Testis (tissue), 3 donors: Measurements from ENCODE around the gene KPTN. TPM values are rescaled to one million over a fixed set of nuclear protein-coding genes. Genes with fewer than 3 reads are reported as not detected.
A peak's percentile ranks its signal among the peaks of the same experiment; 100 is the strongest.

Experiments
- DNase-seq: peaks from one replicate; pipeline ENCODE4 v3.0.0-alpha.2; 2019
- H3K27ac ChIP-seq, 2 donors: fragments of 200-600 bp; sonication (generic); one replicate each; pipeline ENCODE4 v1.5.1; 2019
- H3K27me3 ChIP-seq: fragments of 200-600 bp; sonication (generic); one replicate; pipeline ENCODE4 v1.5.1; 2019
- H3K36me3 ChIP-seq: fragments of 200-600 bp; sonication (generic); one replicate; pipeline ENCODE4 v1.5.1; 2017; ENCODE audit warnings: low read depth; ENCODE audit errors: missing control alignments
- H3K4me1 ChIP-seq: fragments of 200-600 bp; sonication (generic); one replicate; pipeline ENCODE4 v1.5.1; 2019
- H3K4me3 ChIP-seq, 2 donors: fragments of 200-600 bp; sonication (generic); one replicate each; pipeline ENCODE4 v1.5.1; 2017 to 2019
- H3K9me3 ChIP-seq: fragments of 200-600 bp; sonication (generic); one replicate; pipeline ENCODE4 v1.5.1; 2017
- CTCF ChIP-seq, 3 experiments: fragments of 450-650 bp in 2 of 3; fragments of 200-600 bp in 1 of 3; sonication (generic) in 1 of 3; IDR thresholded peaks; one replicate each; pipeline ENCODE4 v1.5.1; 2016 to 2019; ENCODE audit warnings: antibody characterized with exemption in 3 of 3, mild to moderate bottlenecking in 2 of 3, moderate library complexity in 1 of 3
- POLR2A ChIP-seq: fragments of 450-650 bp; IDR thresholded peaks from one replicate; pipeline ENCODE4 v1.6.1; 2017; ENCODE audit warnings: antibody characterized with exemption, mild to moderate bottlenecking, moderate library complexity
- WGBS, 2 donors: methylation state at CpG; one replicate each; pipeline ENCODE4 v1.1.5; 2018; 5-methylcytosine and 5-hydroxymethylcytosine counted together
- intact Hi-C: fragments of 100-400 bp; cut with DNase I; formaldehyde crosslinking; loops from one replicate; pipeline ENCODE4 v1.15.1; 2023; ENCODE audit warnings: low total_unique reads
- polyA plus RNA-seq: library from polyadenylated mRNA; stranded (reverse); fragments of 350-450 nt; fragmentation: Illumina TruSeq; extraction: RNeasy Lipid Tissue Mini Kit (QIAGEN cat#74804); gene quantifications from one replicate; pipeline ENCODE4 v1.2.3, GENCODE V29; 2014; ENCODE audit warnings: low read depth, low replicate concordance; ENCODE audit not compliant: insufficient read depth
- total RNA-seq, 2 donors: library from RNA; depleted of rRNA; stranded (reverse); fragments of >200 nt; gene quantifications; one replicate each; pipeline ENCODE4 v1.2.3, GENCODE V29; 2016

KPTN gene
- total and polyA plus RNA-seq, 3 donors from 2014 or later: 12.9 to 30.0 (median 13.5) TPM

- intact Hi-C loops: no loop called here
- Histone ChIP-seq H3K27me3 (no peaks in the 10 kb centered on the region), H3K27ac (no peak overlapping the region), H3K4me1 (peaks cover 4% of the 10 kb centered on the region), H3K36me3 (no peaks in the 10 kb centered on the region), H3K9me3 (no peaks in the 10 kb centered on the region), H3K4me3 (peak overlapping the region; percentile 4 to 12)
- TF ChIP-seq POLR2A (no peak), CTCF (IDR thresholded peaks at IDR 0.05) (no peak)
- WGBS, 2 donors: 22 to 55% methylated on average over 11 to 13 of the region's 77 CpGs
- DNase-seq: no peak
Observed at GRCh38 chr19:47456721-47457474, 27.1 kb downstream of the KPTN start.

GRCh38 chr19:47450478-47450877 is 33.5 kb downstream of the KPTN start:
- no peak for TF ChIP-seq CTCF (IDR thresholded peaks at IDR 0.05)
- no peak for TF ChIP-seq POLR2A
- Histone ChIP-seq H3K27me3 (no peaks in the 10 kb centered on the region), H3K4me1 (peaks cover 12% of the 10 kb centered on the region), H3K36me3 (no peaks in the 10 kb centered on the region), H3K27ac (no peak overlapping the region), H3K4me3 (no peak overlapping the region), H3K9me3 (no peaks in the 10 kb centered on the region)
- intact Hi-C loops: no loop called here
- DNase-seq: no peak
- WGBS, 2 donors: 65 to 75% methylated on average over 5 to 7 of the region's 7 CpGs

GRCh38 chr19:47448360-47448727 is 35.7 kb downstream of the KPTN start:
- WGBS, 2 donors: 26 to 29% methylated on average over 9 of the region's 9 CpGs
- H3K27ac ChIP-seq: no peak overlapping the region
- peaks cover 14% of the 10 kb centered on the region for H3K4me1 ChIP-seq
- TF ChIP-seq CTCF (IDR thresholded peaks at IDR 0.05): no peak
- no peak for TF ChIP-seq POLR2A
- peak overlapping the region in 1 of 2 donors; percentile 43 for H3K4me3 ChIP-seq
- no peaks in the 10 kb centered on the region for H3K36me3 ChIP-seq
- H3K9me3 ChIP-seq: no peaks in the 10 kb centered on the region
- DNase-seq: no peak
- no peaks in the 10 kb centered on the region for H3K27me3 ChIP-seq
- intact Hi-C loops: no loop called here

- H3K36me3 ChIP-seq: no peaks in the 10 kb centered on the region
- no peak overlapping the region for H3K27ac ChIP-seq
- DNase-seq: peak; percentile 86
- H3K9me3 ChIP-seq: no peaks in the 10 kb centered on the region
- TF ChIP-seq CTCF (IDR thresholded peaks at IDR 0.05): no peak
- no peak for TF ChIP-seq POLR2A
- H3K4me1 ChIP-seq: peaks cover 14% of the 10 kb centered on the region
- peak overlapping the region; percentile 34 to 43 for H3K4me3 ChIP-seq
- intact Hi-C loops: no loop called here
- no peaks in the 10 kb centered on the region for H3K27me3 ChIP-seq
- 5 to 10% methylated on average over 13 to 58 of the region's 95 CpGs for WGBS, 2 donors
Observed at GRCh38 chr19:47447470-47448359, 36.3 kb downstream of the KPTN start.
